ENCODE data around the gene TPCN2. TPM values are rescaled to one million over a fixed set of nuclear protein-coding genes. Genes with fewer than 3 reads are reported as not detected.
"Not testable (repeated sequence)": the region's sequence is repeated elsewhere in the genome, so short reads cannot be mapped to it uniquely, and the experiment has no call there.

Gene TPCN2
- total RNA-seq, 1 donor from 2014 or later = 12.6 TPM

DNA sequence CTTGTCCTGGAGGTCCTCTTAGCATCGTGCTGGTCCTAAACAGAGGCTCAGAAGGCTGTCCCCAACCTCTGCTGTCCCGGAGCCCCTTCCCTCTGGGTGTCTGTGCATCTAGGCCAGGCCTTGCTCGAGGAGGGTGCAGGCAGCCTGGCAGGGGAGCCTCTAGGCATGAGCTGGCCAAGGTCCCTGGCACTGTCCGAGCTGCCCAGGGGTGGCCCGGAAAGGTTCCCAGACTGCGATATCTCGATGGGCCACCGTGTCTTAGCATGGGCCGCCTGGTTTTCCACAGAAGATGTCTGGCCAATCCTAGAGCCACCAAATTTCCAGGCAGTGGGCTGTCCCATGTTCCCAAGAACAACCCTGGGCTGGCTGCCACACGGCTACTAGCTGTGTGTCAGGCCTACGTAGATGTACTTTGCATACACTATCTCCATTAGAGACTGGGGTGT is 82.4 kb downstream of the TPCN2 start:
- H3K4me3 Mint-ChIP-seq (ENCODE audit: unreplicated experiment) = no peak overlapping the region
- DNase-seq (ENCODE audit: low spot score) = no peak
- H3K27ac Mint-ChIP-seq (ENCODE audit: unreplicated experiment) = no peak overlapping the region
- H3K9me3 Mint-ChIP-seq (ENCODE audit: low read depth) = peaks cover 19% of the 10 kb centered on the region
- H3K4me1 Mint-ChIP-seq (ENCODE audit: low read depth) = peaks cover 4% of the 10 kb centered on the region
- H3K27me3 Mint-ChIP-seq (ENCODE audit: low read depth) = no peaks in the 10 kb centered on the region
- TF ChIP-seq, protein P1, sequence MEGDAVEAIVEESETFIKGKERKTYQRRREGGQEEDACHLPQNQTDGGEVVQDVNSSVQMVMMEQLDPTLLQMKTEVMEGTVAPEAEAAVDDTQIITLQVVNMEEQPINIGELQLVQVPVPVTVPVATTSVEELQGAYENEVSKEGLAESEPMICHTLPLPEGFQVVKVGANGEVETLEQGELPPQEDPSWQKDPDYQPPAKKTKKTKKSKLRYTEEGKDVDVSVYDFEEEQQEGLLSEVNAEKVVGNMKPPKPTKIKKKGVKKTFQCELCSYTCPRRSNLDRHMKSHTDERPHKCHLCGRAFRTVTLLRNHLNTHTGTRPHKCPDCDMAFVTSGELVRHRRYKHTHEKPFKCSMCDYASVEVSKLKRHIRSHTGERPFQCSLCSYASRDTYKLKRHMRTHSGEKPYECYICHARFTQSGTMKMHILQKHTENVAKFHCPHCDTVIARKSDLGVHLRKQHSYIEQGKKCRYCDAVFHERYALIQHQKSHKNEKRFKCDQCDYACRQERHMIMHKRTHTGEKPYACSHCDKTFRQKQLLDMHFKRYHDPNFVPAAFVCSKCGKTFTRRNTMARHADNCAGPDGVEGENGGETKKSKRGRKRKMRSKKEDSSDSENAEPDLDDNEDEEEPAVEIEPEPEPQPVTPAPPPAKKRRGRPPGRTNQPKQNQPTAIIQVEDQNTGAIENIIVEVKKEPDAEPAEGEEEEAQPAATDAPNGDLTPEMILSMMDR (IDR thresholded peaks at IDR 0.05) = no peak
- H3K36me3 Mint-ChIP-seq (ENCODE audit: low read depth) = peaks cover 8% of the 10 kb centered on the region

DNA sequence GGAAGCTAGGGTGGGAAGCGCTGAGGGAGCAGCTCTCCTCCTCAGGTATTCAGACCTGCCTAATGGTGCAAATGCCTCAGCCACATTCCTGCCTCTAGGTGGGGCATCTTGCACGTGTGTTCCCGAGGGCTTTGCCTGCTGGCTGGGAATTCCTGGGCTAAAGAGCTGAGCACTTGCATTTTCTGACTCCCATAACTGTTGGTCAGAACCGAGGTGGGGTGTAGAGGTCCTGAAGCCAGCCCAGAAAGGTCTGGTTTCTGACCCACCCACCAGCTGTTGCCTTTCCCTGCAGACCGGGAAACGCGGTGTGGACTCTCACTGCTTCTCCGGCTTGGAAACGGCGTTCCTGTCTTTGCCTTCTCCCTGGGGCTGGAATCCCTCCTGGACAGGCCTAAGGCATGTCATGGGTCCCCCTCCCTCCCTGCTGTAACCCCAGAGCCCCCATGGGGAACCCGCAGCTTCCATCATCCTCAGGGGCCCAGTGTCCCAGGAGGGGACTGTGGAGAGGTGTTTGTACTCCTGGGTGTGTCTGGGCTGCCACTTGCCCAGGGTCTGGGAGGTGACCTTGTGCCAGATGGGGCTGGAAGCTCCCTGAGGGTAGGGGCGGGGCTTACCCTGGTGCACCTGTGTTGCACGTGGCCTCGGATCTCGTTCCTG is 83.0 kb downstream of the TPCN2 start:
- no peak for DNase-seq (ENCODE audit: low spot score)
- no peak overlapping the region for H3K27ac Mint-ChIP-seq (ENCODE audit: unreplicated experiment)
- H3K36me3 Mint-ChIP-seq (ENCODE audit: low read depth) = peaks cover 8% of the 10 kb centered on the region
- no peaks in the 10 kb centered on the region for H3K27me3 Mint-ChIP-seq (ENCODE audit: low read depth)
- H3K4me1 Mint-ChIP-seq (ENCODE audit: low read depth) = peaks cover 4% of the 10 kb centered on the region
- peaks cover 19% of the 10 kb centered on the region for H3K9me3 Mint-ChIP-seq (ENCODE audit: low read depth)
- TF ChIP-seq, protein P1 (IDR thresholded peaks at IDR 0.05) = peak; percentile 94
- H3K4me3 Mint-ChIP-seq (ENCODE audit: unreplicated experiment) = no peak overlapping the region

DNA sequence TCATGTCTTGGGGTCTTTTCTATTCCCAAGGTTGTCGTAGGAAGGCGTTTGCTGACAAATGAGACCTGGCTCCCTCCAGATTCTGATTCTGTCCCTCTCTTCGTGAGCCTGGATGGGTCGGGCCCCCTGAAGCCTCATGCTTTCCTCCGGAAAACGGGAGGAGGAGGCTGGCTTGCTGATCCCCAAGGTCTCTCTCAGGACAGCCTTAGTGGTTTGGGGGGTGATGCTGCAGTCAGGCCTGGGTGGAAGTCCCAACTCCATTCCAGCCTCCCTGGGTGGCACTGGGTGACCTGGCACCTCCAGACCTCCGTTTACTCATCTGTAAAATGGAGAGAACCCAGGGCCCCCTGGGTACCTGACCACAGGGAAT is 83.6 kb downstream of the TPCN2 start:
- H3K4me1 Mint-ChIP-seq (ENCODE audit: low read depth) = peaks cover 4% of the 10 kb centered on the region

DNA sequence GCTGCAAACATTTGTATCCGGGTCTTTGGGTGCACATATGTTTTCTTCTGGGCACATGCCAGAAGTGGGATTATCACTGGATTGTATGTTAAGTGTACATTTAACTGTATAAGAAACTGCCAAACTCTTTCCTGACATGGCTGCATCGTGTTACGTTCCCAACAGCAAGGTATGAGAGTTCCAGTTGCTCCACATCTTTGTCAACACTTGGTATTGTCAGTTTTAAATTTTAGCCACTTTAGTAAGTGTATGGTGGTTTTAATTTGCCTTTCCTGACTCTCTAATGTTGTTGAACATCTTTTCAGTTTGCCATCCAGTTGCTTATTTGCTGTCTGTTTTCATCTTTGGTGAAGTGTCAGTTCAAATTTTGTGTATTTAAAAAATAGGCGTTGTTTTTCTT is 84.5 kb downstream of the TPCN2 start:
- TF ChIP-seq, protein P1 (IDR thresholded peaks at IDR 0.05) = no peak
- Mint-ChIP-seq H3K27ac (ENCODE audit: unreplicated experiment) (no peak overlapping the region), H3K4me1 (ENCODE audit: low read depth) (peaks cover 7% of the 10 kb centered on the region), H3K36me3 (ENCODE audit: low read depth) (peaks cover 8% of the 10 kb centered on the region), H3K9me3 (ENCODE audit: low read depth) (peaks cover 13% of the 10 kb centered on the region), H3K27me3 (ENCODE audit: low read depth) (no peaks in the 10 kb centered on the region), H3K4me3 (ENCODE audit: unreplicated experiment) (no peak overlapping the region)
- no peak for DNase-seq (ENCODE audit: low spot score)

More for the DNA sequence above, 83.6 kb downstream of the TPCN2 start:
- DNase-seq (ENCODE audit: low spot score) = no peak
- no peaks in the 10 kb centered on the region for H3K27me3 Mint-ChIP-seq (ENCODE audit: low read depth)
- peaks cover 19% of the 10 kb centered on the region for H3K9me3 Mint-ChIP-seq (ENCODE audit: low read depth)
- TF ChIP-seq, protein P1 (IDR thresholded peaks at IDR 0.05) = no peak
- no peak overlapping the region for H3K4me3 Mint-ChIP-seq (ENCODE audit: unreplicated experiment)
- no peak overlapping the region for H3K27ac Mint-ChIP-seq (ENCODE audit: unreplicated experiment)
- peaks cover 8% of the 10 kb centered on the region for H3K36me3 Mint-ChIP-seq (ENCODE audit: low read depth)

DNA sequence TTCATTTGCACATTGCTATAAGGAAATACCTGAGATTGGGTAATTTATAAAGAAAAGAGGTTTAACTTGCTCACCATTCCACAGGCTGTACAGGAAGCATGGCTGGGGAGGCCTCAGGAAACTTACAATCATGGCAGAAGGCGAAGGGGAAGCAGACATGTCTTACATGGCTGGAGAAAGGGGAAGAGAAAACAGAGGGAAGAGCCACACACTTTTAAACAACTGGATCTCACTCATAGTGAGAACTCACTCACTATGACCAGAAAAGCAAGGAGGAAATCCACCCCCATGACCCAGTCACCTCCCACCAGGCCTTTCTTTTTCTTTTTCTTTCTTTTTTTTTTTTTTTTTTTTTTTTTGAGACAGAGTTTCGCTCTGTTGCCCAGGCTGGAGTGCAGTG is 85.5 kb downstream of the TPCN2 start:
- DNase-seq (ENCODE audit: low spot score); H3K27me3 Mint-ChIP-seq (ENCODE audit: low read depth); H3K36me3 Mint-ChIP-seq (ENCODE audit: low read depth); H3K4me3 Mint-ChIP-seq (ENCODE audit: unreplicated experiment); H3K27ac Mint-ChIP-seq (ENCODE audit: unreplicated experiment): not testable (repeated sequence)
- Mint-ChIP-seq H3K9me3 (ENCODE audit: low read depth) (peaks cover 12% of the 10 kb centered on the region), H3K4me1 (ENCODE audit: low read depth) (peaks cover 10% of the 10 kb centered on the region)

DNA sequence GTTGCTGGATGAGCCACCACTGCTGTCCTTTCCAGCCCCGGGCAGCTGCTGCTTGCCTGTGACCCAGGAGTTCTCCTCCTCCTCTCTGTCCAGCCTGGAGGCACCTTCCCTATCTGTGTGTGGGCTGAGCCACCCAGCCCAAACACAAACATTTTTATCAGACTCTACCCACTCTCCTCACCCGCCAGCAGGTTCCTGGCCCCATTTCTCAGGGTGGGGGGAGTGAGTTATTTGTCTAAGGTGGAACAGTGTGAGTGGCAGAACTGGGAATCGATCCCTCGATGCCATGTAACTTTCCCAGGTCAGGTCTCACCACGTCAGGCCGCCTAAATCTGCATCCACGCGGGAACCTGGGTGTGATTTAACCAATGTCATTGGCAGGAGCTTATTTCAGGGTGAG is 86.2 kb downstream of the TPCN2 start:
- peaks cover 8% of the 10 kb centered on the region for H3K36me3 Mint-ChIP-seq (ENCODE audit: low read depth)
- no peaks in the 10 kb centered on the region for H3K27me3 Mint-ChIP-seq (ENCODE audit: low read depth)
- H3K4me3 Mint-ChIP-seq (ENCODE audit: unreplicated experiment) = no peak overlapping the region
- TF ChIP-seq, protein P1 (IDR thresholded peaks at IDR 0.05) = no peak
- DNase-seq (ENCODE audit: low spot score) = no peak
- H3K27ac Mint-ChIP-seq (ENCODE audit: unreplicated experiment) = no peak overlapping the region
- peaks cover 10% of the 10 kb centered on the region for H3K4me1 Mint-ChIP-seq (ENCODE audit: low read depth)
- peaks cover 12% of the 10 kb centered on the region for H3K9me3 Mint-ChIP-seq (ENCODE audit: low read depth)
